GM12892 (cell line): Measurements from ENCODE around the gene ABLIM3.

Source experiments
- POLR2A ChIP-seq: IDR thresholded peaks from 2 replicates; pipeline ENCODE4 v1.6.1; 2011; ENCODE audit warnings: low read depth, low read length, control low read depth
- POLR2AphosphoS5 ChIP-seq: IDR thresholded peaks from 2 replicates; pipeline ENCODE4 v1.6.1; 2011; ENCODE audit warnings: low read depth, low read length, control low read depth
- TAF1 ChIP-seq: IDR thresholded peaks from 2 replicates; pipeline ENCODE4 v1.6.1; 2011; ENCODE audit warnings: low read depth, mild to moderate bottlenecking, control low read depth, low read length, borderline replicate concordance

DNA sequence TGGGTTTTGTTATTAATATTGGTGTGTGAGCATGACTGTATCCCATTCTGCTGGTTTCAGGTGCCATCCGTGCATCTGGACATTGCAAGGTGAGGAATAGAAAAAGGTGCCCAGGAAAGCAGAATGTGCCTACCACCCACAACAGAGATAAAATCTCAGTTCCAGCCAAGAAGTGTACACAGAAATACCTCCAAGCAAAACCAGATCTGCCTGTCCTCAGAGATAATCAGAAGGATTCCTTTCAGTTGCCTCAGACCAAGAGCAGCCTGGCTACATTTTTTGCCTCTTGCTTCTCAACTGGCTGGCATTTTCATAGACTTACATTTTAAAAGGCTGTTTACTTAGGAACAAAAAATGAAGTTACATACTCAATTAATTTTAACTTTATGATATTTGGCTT is 12.1 kb upstream of the ABLIM3 start:
- TF ChIP-seq POLR2A (no peak), POLR2AphosphoS5 (no peak), TAF1 (no peak)
